Measurements from ENCODE around the gene HOXA13.

HOXA13 gene

GRCh38 chr7:27160546-27161213 lies 39.2 kb downstream of the HOXA13 start:
- Histone ChIP-seq H3K9me3 (replicated peaks; ENCODE audit: low read length) (no peaks in the 10 kb centered on the region), H3K36me3 (ENCODE audit: insufficient read depth, low read length) (peaks cover 9% of the 10 kb centered on the region), H3K4me3 (ENCODE audit: low read length) (peak overlapping the region; percentile 82), H3K27me3 (ENCODE audit: control insufficient read depth, insufficient read depth, low read length) (no peaks in the 10 kb centered on the region), H3K9ac (ENCODE audit: low read depth, low read length) (peak overlapping the region; percentile 85), H3K4me1 (ENCODE audit: control insufficient read depth, insufficient read depth, low read length) (peaks cover 18% of the 10 kb centered on the region), H3K4me2 (ENCODE audit: low read length) (peak overlapping the region; percentile 99)

- Histone ChIP-seq H3K4me3 (ENCODE audit: low read length) (peak overlapping the region; percentile 82), H3K4me1 (ENCODE audit: control insufficient read depth, insufficient read depth, low read length) (peaks cover 23% of the 10 kb centered on the region)
Observed at GRCh38 chr7:27160145-27160545, 39.7 kb downstream of the HOXA13 start.

GRCh38 chr7:27159266-27160144 lies 40.4 kb downstream of the HOXA13 start:
- H3K27me3 ChIP-seq (ENCODE audit: control insufficient read depth, insufficient read depth, low read length), result no peaks in the 10 kb centered on the region
- H3K4me3 ChIP-seq (ENCODE audit: low read length), result peak overlapping the region; percentile 82
- H3K4me2 ChIP-seq (ENCODE audit: low read length), result peak overlapping the region; percentile 99
- no peaks in the 10 kb centered on the region for H3K9me3 ChIP-seq (replicated peaks; ENCODE audit: low read length)
- no peak overlapping the region for H3K9ac ChIP-seq (ENCODE audit: low read depth, low read length)
- H3K36me3 ChIP-seq (ENCODE audit: insufficient read depth, low read length), result peaks cover 9% of the 10 kb centered on the region
- H3K4me1 ChIP-seq (ENCODE audit: control insufficient read depth, insufficient read depth, low read length), result peaks cover 24% of the 10 kb centered on the region

More at GRCh38 chr7:27160145-27160545, 39.7 kb downstream of the HOXA13 start:
- Histone ChIP-seq H3K27me3 (ENCODE audit: control insufficient read depth, insufficient read depth, low read length) (no peaks in the 10 kb centered on the region), H3K36me3 (ENCODE audit: insufficient read depth, low read length) (peaks cover 9% of the 10 kb centered on the region), H3K9ac (ENCODE audit: low read depth, low read length) (peak overlapping the region; percentile 85), H3K4me2 (ENCODE audit: low read length) (peak overlapping the region; percentile 99), H3K9me3 (replicated peaks; ENCODE audit: low read length) (no peaks in the 10 kb centered on the region)

- H3K27me3 ChIP-seq (ENCODE audit: control insufficient read depth, insufficient read depth, low read length), result no peaks in the 10 kb centered on the region
- H3K9ac ChIP-seq (ENCODE audit: low read depth, low read length), result no peak overlapping the region
- peaks cover 8% of the 10 kb centered on the region for H3K36me3 ChIP-seq (ENCODE audit: insufficient read depth, low read length)
- peak overlapping the region; percentile 99 for H3K4me2 ChIP-seq (ENCODE audit: low read length)
- no peak overlapping the region for H3K4me3 ChIP-seq (ENCODE audit: low read length)
- peaks cover 28% of the 10 kb centered on the region for H3K4me1 ChIP-seq (ENCODE audit: control insufficient read depth, insufficient read depth, low read length)
- no peaks in the 10 kb centered on the region for H3K9me3 ChIP-seq (replicated peaks; ENCODE audit: low read length)
Observed at GRCh38 chr7:27158436-27159265, 41.2 kb downstream of the HOXA13 start.

GRCh38 chr7:27157702-27158431 lies 42.0 kb downstream of the HOXA13 start:
- no peak overlapping the region for H3K9ac ChIP-seq (ENCODE audit: low read depth, low read length)
- H3K4me1 ChIP-seq (ENCODE audit: control insufficient read depth, insufficient read depth, low read length), result peaks cover 33% of the 10 kb centered on the region

GRCh38 chr7:27156916-27157701 lies 42.8 kb downstream of the HOXA13 start:
- Histone ChIP-seq H3K27me3 (ENCODE audit: control insufficient read depth, insufficient read depth, low read length) (no peaks in the 10 kb centered on the region), H3K4me1 (ENCODE audit: control insufficient read depth, insufficient read depth, low read length) (peaks cover 39% of the 10 kb centered on the region), H3K36me3 (ENCODE audit: insufficient read depth, low read length) (no peaks in the 10 kb centered on the region), H3K4me3 (ENCODE audit: low read length) (peak overlapping the region; percentile 86), H3K9ac (ENCODE audit: low read depth, low read length) (peak overlapping the region; percentile 80), H3K9me3 (replicated peaks; ENCODE audit: low read length) (no peaks in the 10 kb centered on the region), H3K4me2 (ENCODE audit: low read length) (peak overlapping the region; percentile 87)

More at GRCh38 chr7:27157702-27158431, 42.0 kb downstream of the HOXA13 start:
- Histone ChIP-seq H3K4me3 (ENCODE audit: low read length) (no peak overlapping the region), H3K9me3 (replicated peaks; ENCODE audit: low read length) (no peaks in the 10 kb centered on the region), H3K4me2 (ENCODE audit: low read length) (peak overlapping the region; percentile 99), H3K27me3 (ENCODE audit: control insufficient read depth, insufficient read depth, low read length) (no peaks in the 10 kb centered on the region), H3K36me3 (ENCODE audit: insufficient read depth, low read length) (peaks cover under 1% of the 10 kb centered on the region)

- Histone ChIP-seq H3K9me3 (replicated peaks; ENCODE audit: low read length) (no peaks in the 10 kb centered on the region), H3K9ac (ENCODE audit: low read depth, low read length) (peak within 1 kb of the TSS; percentile 80)
Observed at GRCh38 chr7:27156508-27156898, 43.4 kb downstream of the HOXA13 start, which contains the start of gene HOXA7. Gene HOXA7 (minus strand): TSS chr7:27156675. CDS start chr7:27156545, 130 bp downstream.

GRCh38 chr7:27155816-27156507 lies 43.9 kb downstream of the HOXA13 start:
- H3K9ac ChIP-seq (ENCODE audit: low read depth, low read length), result peak overlapping the region; percentile 80
- peak overlapping the region; percentile 86 for H3K4me3 ChIP-seq (ENCODE audit: low read length)

More at GRCh38 chr7:27156508-27156898, 43.4 kb downstream of the HOXA13 start, which contains the start of gene HOXA7:
- Histone ChIP-seq H3K4me2 (ENCODE audit: low read length) (peak within 1 kb of the TSS; percentile 87), H3K4me1 (ENCODE audit: control insufficient read depth, insufficient read depth, low read length) (peaks cover 42% of the 10 kb centered on the region), H3K4me3 (ENCODE audit: low read length) (peak within 1 kb of the TSS; percentile 86), H3K27me3 (ENCODE audit: control insufficient read depth, insufficient read depth, low read length) (no peaks in the 10 kb centered on the region), H3K36me3 (ENCODE audit: insufficient read depth, low read length) (no peaks in the 10 kb centered on the region)

GRCh38 chr7:27154901-27155815 lies 44.7 kb downstream of the HOXA13 start:
- no peaks in the 10 kb centered on the region for H3K9me3 ChIP-seq (replicated peaks; ENCODE audit: low read length)
- H3K9ac ChIP-seq (ENCODE audit: low read depth, low read length), result peak overlapping the region; percentile 80
- no peaks in the 10 kb centered on the region for H3K27me3 ChIP-seq (ENCODE audit: control insufficient read depth, insufficient read depth, low read length)
- no peaks in the 10 kb centered on the region for H3K36me3 ChIP-seq (ENCODE audit: insufficient read depth, low read length)
- H3K4me2 ChIP-seq (ENCODE audit: low read length), result peak overlapping the region; percentile 87
- peak overlapping the region; percentile 86 for H3K4me3 ChIP-seq (ENCODE audit: low read length)
- peaks cover 36% of the 10 kb centered on the region for H3K4me1 ChIP-seq (ENCODE audit: control insufficient read depth, insufficient read depth, low read length)

More at GRCh38 chr7:27155816-27156507, 43.9 kb downstream of the HOXA13 start:
- Histone ChIP-seq H3K4me2 (ENCODE audit: low read length) (peak overlapping the region; percentile 87), H3K4me1 (ENCODE audit: control insufficient read depth, insufficient read depth, low read length) (peaks cover 39% of the 10 kb centered on the region), H3K36me3 (ENCODE audit: insufficient read depth, low read length) (no peaks in the 10 kb centered on the region), H3K9me3 (replicated peaks; ENCODE audit: low read length) (no peaks in the 10 kb centered on the region), H3K27me3 (ENCODE audit: control insufficient read depth, insufficient read depth, low read length) (no peaks in the 10 kb centered on the region)

All from skeletal muscle satellite cell (primary cell).